WTC11 (cell line): Measurements from ENCODE around the gene C16orf54. TPM values are rescaled to one million over a fixed set of nuclear protein-coding genes. Genes with fewer than 3 reads are reported as not detected.

Source experiments
- ATAC-seq: fragments of 200-7000 bp; cut with Tn5 transposase; 2 replicates; pipeline ENCODE4 v1.10.0; 2021; ENCODE audit warnings: mild to moderate bottlenecking, moderate library complexity
- CTCF ChIA-PET: fragments of 300-600 bp; sonication (Branson Sonifier 250); formaldehyde crosslinking; loops from one replicate; lab custom pipeline; 2021; ENCODE audit warnings: antibody characterized with exemption; lab: Charles Lee
- POLR2A ChIA-PET: fragments of 350-600 bp; sonication (Branson Sonifier 250); formaldehyde crosslinking; loops from one replicate; lab custom pipeline; 2021; ENCODE audit warnings: antibody characterized with exemption; lab: Charles Lee
- DNase-seq: peaks from one replicate; pipeline ENCODE4 v3.0.0; 2021; ENCODE audit warnings: low spot score
- H3K27ac Mint-ChIP-seq: 2 replicates; pipeline ENCODE4 v1.8.0; 2021; ENCODE audit warnings: mixed read lengths
- H3K27me3 Mint-ChIP-seq: 2 replicates; pipeline ENCODE4 v1.8.0; 2021; ENCODE audit warnings: low read depth, mild to moderate bottlenecking, moderate library complexity, mixed read lengths
- H3K36me3 Mint-ChIP-seq: 2 replicates; pipeline ENCODE4 v1.8.0; 2021; ENCODE audit warnings: mixed read lengths
- H3K4me1 Mint-ChIP-seq: 2 replicates; pipeline ENCODE4 v1.8.0; 2022; ENCODE audit warnings: mixed read lengths
- H3K4me3 Mint-ChIP-seq: 2 replicates; pipeline ENCODE4 v1.8.0; 2021; ENCODE audit warnings: mild to moderate bottlenecking, moderate library complexity, mixed read lengths
- H3K9me3 Mint-ChIP-seq: 2 replicates; pipeline ENCODE4 v1.8.0; 2021; ENCODE audit warnings: mixed read lengths
- CBFB ChIP-seq: sonication (generic); formaldehyde crosslinking; IDR thresholded peaks from 2 replicates; pipeline ENCODE4 v1.8.1; 2022; ENCODE audit warnings: mild to moderate bottlenecking, low read depth, missing genetic modification reagents
- CREB1 ChIP-seq: sonication (generic); formaldehyde crosslinking; IDR thresholded peaks from 2 replicates; pipeline ENCODE4 v1.8.0; 2023; ENCODE audit warnings: mild to moderate bottlenecking, missing genetic modification reagents
- CREM ChIP-seq: sonication (generic); formaldehyde crosslinking; IDR thresholded peaks from 2 replicates; pipeline ENCODE4 v1.8.1; 2022; ENCODE audit warnings: mild to moderate bottlenecking, missing genetic modification reagents, moderate library complexity
- ELF4 ChIP-seq: sonication (generic); formaldehyde crosslinking; IDR thresholded peaks from 2 replicates; pipeline ENCODE4 v1.8.1; 2022; ENCODE audit warnings: low read depth, mild to moderate bottlenecking, moderate library complexity, missing genetic modification reagents
- ESRRA ChIP-seq: sonication (generic); formaldehyde crosslinking; IDR thresholded peaks from 2 replicates; pipeline ENCODE4 v1.8.1; 2022; ENCODE audit warnings: mild to moderate bottlenecking, missing genetic modification reagents, borderline replicate concordance
- FOXJ3 ChIP-seq: sonication (generic); formaldehyde crosslinking; IDR thresholded peaks from 2 replicates; pipeline ENCODE4 v1.9.0; 2021; ENCODE audit warnings: missing genetic modification reagents, mild to moderate bottlenecking, borderline replicate concordance
- FOXK1 ChIP-seq: sonication (generic); formaldehyde crosslinking; IDR thresholded peaks from 2 replicates; pipeline ENCODE4 v1.8.0; 2022; ENCODE audit warnings: mild to moderate bottlenecking, moderate library complexity, missing genetic modification reagents
- FOXP4 ChIP-seq: sonication (generic); formaldehyde crosslinking; IDR thresholded peaks from 2 replicates; pipeline ENCODE4 v1.8.0; 2022; ENCODE audit warnings: mild to moderate bottlenecking, missing genetic modification reagents
- HMGA2 ChIP-seq: fragments of 250-450 bp; sonication (Bioruptor Pico); IDR thresholded peaks from 2 replicates; pipeline ENCODE4 v1.4.0; 2021; ENCODE audit warnings: mild to moderate bottlenecking, moderate library complexity
- HMGXB4 ChIP-seq: sonication (generic); formaldehyde crosslinking; IDR thresholded peaks from 2 replicates; pipeline ENCODE4 v1.8.1; 2023; ENCODE audit warnings: mild to moderate bottlenecking, moderate library complexity, missing genetic modification reagents
- JAZF1 ChIP-seq: fragments of 250-450 bp; sonication (Bioruptor Pico); IDR thresholded peaks from 2 replicates; pipeline ENCODE4 v1.9.0; 2021; ENCODE audit warnings: moderate library complexity, mild to moderate bottlenecking, inconsistent platforms
- JUN ChIP-seq: sonication (generic); formaldehyde crosslinking; IDR thresholded peaks from 2 replicates; pipeline ENCODE4 v1.8.0; 2023; ENCODE audit warnings: mild to moderate bottlenecking, missing genetic modification reagents
- NR1H2 ChIP-seq: sonication (generic); formaldehyde crosslinking; IDR thresholded peaks from 2 replicates; pipeline ENCODE4 v1.9.0; 2021; ENCODE audit warnings: mild to moderate bottlenecking, moderate library complexity, missing genetic modification reagents
- SP1 ChIP-seq: sonication (generic); formaldehyde crosslinking; conservative IDR thresholded peaks from 2 replicates; pipeline ENCODE4 v1.8.1; 2022; ENCODE audit warnings: missing genetic modification reagents
- TEAD1 ChIP-seq: sonication (generic); formaldehyde crosslinking; IDR thresholded peaks from 2 replicates; pipeline ENCODE4 v1.8.0; 2022; ENCODE audit warnings: mild to moderate bottlenecking, missing genetic modification reagents
- USF1 ChIP-seq: sonication (generic); formaldehyde crosslinking; IDR thresholded peaks from 2 replicates; pipeline ENCODE4 v1.8.0; 2022; ENCODE audit warnings: mild to moderate bottlenecking, missing genetic modification reagents
- ZNF121 ChIP-seq: sonication (generic); formaldehyde crosslinking; IDR thresholded peaks from 2 replicates; pipeline ENCODE4 v1.8.0; 2023; ENCODE audit warnings: missing genetic modification reagents
- ZNF263 ChIP-seq: sonication (generic); formaldehyde crosslinking; IDR thresholded peaks from 2 replicates; pipeline ENCODE4 v1.8.1; 2022; ENCODE audit warnings: low read depth, mild to moderate bottlenecking, moderate library complexity, missing genetic modification reagents
- ZNF532 ChIP-seq: fragments of 250-450 bp; sonication (Bioruptor Pico); IDR thresholded peaks from 2 replicates; pipeline ENCODE4 v1.9.0; 2021; ENCODE audit warnings: mild to moderate bottlenecking, borderline replicate concordance
- total RNA-seq: library from RNA; stranded (reverse); gene quantifications from 3 replicates; pipeline ENCODE4 v1.2.3, GENCODE V29; 2021
- TF ChIP-seq, protein P1 (sequence below): sonication (generic); formaldehyde crosslinking; IDR thresholded peaks from 2 replicates; pipeline ENCODE4 v1.8.1; 2022; ENCODE audit warnings: low read depth, mild to moderate bottlenecking, moderate library complexity, missing genetic modification reagents, borderline replicate concordance
- TF ChIP-seq, protein P2 (sequence below): fragments of 250-450 bp; sonication (Bioruptor Pico); IDR thresholded peaks from 2 replicates; pipeline ENCODE4 v1.9.0; 2021; ENCODE audit warnings: mild to moderate bottlenecking
- TF ChIP-seq, protein P3 (sequence below): fragments of 250-450 bp; sonication (Bioruptor Pico); IDR thresholded peaks from 2 replicates; pipeline ENCODE4 v1.9.0; 2021; ENCODE audit warnings: mild to moderate bottlenecking

C16orf54 gene
- total RNA-seq, 1 experiment from 2014 or later: 0.09 TPM

DNA sequence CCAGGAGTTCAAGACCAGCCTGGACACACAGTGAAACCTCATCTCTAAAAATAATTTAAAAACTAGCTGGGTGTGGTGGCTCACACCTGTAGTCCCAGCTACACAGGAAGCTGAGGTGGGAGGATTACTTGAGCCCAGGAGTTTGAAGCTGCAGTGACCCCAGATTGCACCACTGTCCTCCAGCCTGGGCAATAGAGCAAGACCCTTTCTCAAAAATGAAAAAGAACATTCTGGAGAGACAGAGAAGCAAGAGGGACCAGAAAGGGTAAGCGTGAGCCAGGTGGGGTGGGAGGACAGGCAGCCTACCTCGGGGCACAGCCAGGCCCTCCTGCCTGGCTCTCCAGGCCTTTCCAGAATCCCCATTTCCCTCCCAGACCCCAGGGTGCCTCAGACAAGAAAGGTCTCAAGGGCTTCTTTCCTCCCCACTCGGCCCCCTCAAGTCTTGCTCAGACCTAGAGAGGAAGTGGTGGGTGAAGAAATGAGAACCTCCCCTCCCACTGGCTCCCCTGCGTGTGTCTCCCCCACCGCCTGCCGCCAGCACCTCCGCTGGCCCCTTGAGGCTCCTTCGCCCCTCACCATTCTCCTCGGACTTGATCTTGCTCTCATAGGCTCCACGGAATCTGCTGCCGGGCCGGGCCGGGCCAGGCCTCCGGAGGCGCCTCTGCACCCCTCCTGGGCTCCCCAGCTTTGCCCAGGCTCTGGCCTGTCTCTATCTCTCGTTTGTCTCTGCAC, 503 bp downstream of the C16orf54 start (continued):
- no peak for TF ChIP-seq ELF4 (CRISPR knock-in tag)
- no peak for TF ChIP-seq JUN (CRISPR knock-in tag)
- TF ChIP-seq HMGXB4: no peak
- TF ChIP-seq ZNF121 (CRISPR knock-in tag): peak; percentile 95
- TF ChIP-seq HMGA2 (CRISPR knock-in tag): no peak
- TF ChIP-seq, protein P1, sequence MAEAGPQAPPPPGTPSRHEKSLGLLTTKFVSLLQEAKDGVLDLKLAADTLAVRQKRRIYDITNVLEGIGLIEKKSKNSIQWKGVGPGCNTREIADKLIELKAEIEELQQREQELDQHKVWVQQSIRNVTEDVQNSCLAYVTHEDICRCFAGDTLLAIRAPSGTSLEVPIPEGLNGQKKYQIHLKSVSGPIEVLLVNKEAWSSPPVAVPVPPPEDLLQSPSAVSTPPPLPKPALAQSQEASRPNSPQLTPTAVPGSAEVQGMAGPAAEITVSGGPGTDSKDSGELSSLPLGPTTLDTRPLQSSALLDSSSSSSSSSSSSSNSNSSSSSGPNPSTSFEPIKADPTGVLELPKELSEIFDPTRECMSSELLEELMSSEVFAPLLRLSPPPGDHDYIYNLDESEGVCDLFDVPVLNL (CRISPR knock-in tag): no peak
- TF ChIP-seq SP1: 0 out of 2 replicates have a peak, but pooled peaks have one; percentile 8
- 0 out of 2 replicates have a peak, but pooled peaks have one; percentile 5 for TF ChIP-seq CBFB (CRISPR knock-in tag)
- no peak for TF ChIP-seq JAZF1
- TF ChIP-seq FOXP4 (CRISPR knock-in tag): no peak

- H3K4me1 Mint-ChIP-seq: peaks cover 16% of the 10 kb centered on the region
- TF ChIP-seq SP1 (no peak), ESRRA (0 out of 2 replicates have a peak, but pooled peaks have one; percentile 40), FOXK1 (CRISPR knock-in tag) (no peak), NR1H2 (CRISPR knock-in tag) (0 out of 2 replicates have a peak, but pooled peaks have one; percentile 5), USF1 (CRISPR knock-in tag) (no peak), JUN (CRISPR knock-in tag) (no peak), ZNF532 (peak; percentile 13; the same call in 1 of the 2 replicates), CREM (CRISPR knock-in tag) (no peak), ZNF263 (CRISPR knock-in tag) (no peak), CREB1 (CRISPR knock-in tag) (peak; percentile 66; the same call in 1 of the 2 replicates), TEAD1 (CRISPR knock-in tag) (no peak), FOXJ3 (CRISPR knock-in tag) (no peak)
- TF ChIP-seq, protein P2, sequence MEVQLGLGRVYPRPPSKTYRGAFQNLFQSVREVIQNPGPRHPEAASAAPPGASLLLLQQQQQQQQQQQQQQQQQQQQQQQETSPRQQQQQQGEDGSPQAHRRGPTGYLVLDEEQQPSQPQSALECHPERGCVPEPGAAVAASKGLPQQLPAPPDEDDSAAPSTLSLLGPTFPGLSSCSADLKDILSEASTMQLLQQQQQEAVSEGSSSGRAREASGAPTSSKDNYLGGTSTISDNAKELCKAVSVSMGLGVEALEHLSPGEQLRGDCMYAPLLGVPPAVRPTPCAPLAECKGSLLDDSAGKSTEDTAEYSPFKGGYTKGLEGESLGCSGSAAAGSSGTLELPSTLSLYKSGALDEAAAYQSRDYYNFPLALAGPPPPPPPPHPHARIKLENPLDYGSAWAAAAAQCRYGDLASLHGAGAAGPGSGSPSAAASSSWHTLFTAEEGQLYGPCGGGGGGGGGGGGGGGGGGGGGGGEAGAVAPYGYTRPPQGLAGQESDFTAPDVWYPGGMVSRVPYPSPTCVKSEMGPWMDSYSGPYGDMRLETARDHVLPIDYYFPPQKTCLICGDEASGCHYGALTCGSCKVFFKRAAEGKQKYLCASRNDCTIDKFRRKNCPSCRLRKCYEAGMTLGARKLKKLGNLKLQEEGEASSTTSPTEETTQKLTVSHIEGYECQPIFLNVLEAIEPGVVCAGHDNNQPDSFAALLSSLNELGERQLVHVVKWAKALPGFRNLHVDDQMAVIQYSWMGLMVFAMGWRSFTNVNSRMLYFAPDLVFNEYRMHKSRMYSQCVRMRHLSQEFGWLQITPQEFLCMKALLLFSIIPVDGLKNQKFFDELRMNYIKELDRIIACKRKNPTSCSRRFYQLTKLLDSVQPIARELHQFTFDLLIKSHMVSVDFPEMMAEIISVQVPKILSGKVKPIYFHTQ (CRISPR knock-in tag): 0 out of 2 replicates have a peak, but pooled peaks have one; percentile 58
- TF ChIP-seq, protein P3, sequence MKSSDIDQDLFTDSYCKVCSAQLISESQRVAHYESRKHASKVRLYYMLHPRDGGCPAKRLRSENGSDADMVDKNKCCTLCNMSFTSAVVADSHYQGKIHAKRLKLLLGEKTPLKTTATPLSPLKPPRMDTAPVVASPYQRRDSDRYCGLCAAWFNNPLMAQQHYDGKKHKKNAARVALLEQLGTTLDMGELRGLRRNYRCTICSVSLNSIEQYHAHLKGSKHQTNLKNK (CRISPR knock-in tag): no peak
These were observed 1.2 kb downstream of the C16orf54 start for GRCh38 chr16:29744541-29745101.

More at GRCh38 chr16:29744541-29745101, 1.2 kb downstream of the C16orf54 start:
- Mint-ChIP-seq H3K27me3 (peaks cover 6% of the 10 kb centered on the region), H3K27ac (no peak overlapping the region; the same call in 1 of the 2 replicates), H3K36me3 (peaks cover 36% of the 10 kb centered on the region), H3K9me3 (peaks cover 15% of the 10 kb centered on the region), H3K4me3 (no peak overlapping the region)
- ChIA-PET CTCF (interaction anchor here (0.9 to 2.5 kb wide), 4 partner anchors 15 to 53 kb away, joined by 3 to 7 read pairs (median 4); no protein-coding TSS in a partner anchor), POLR2A (no interaction called here)
- DNase-seq (no peak), ATAC-seq (peak; percentile 4)
